Activated CD8-positive, alpha-beta T cell treated with anti-CD3 and anti-CD28 coated beads for 36 hours (primary cell): Measurements from ENCODE around the gene PTGER1. TPM values are rescaled to one million over a fixed set of nuclear protein-coding genes. Genes with fewer than 3 reads are reported as not detected.
"Not testable (repeated sequence)": the region's sequence is repeated elsewhere in the genome, so short reads cannot be mapped to it uniquely, and the experiment has no call there.

Experiments used
- ATAC-seq: fragments of 200-7000 bp; cut with Tn5 transposase; one replicate; pipeline ENCODE4 v1.10.0; 2021; ENCODE audit warnings: mild to moderate bottlenecking, moderate library complexity
- CTCF ChIA-PET: fragments of 350-600 bp; sonication (Branson Sonifier 250); formaldehyde crosslinking; loops from one replicate; lab custom pipeline; 2021; ENCODE audit warnings: antibody characterized with exemption; lab: Charles Lee
- POLR2A ChIA-PET: fragments of 350-600 bp; sonication (Branson Sonifier 250); formaldehyde crosslinking; loops from one replicate; lab custom pipeline; 2021; ENCODE audit warnings: antibody characterized with exemption; lab: Charles Lee
- DNase-seq: peaks from one replicate; pipeline ENCODE4 v3.0.0-alpha.2; 2020
- H3K27ac Mint-ChIP-seq: one replicate; pipeline ENCODE4 v1.8.0; 2021; ENCODE audit warnings: mild to moderate bottlenecking, mixed read lengths
- H3K27me3 Mint-ChIP-seq: one replicate; pipeline ENCODE4 v1.8.0; 2021; ENCODE audit warnings: mixed read lengths
- H3K36me3 Mint-ChIP-seq: one replicate; pipeline ENCODE4 v1.8.0; 2021; ENCODE audit warnings: low read depth, mixed read lengths
- H3K4me1 Mint-ChIP-seq: one replicate; pipeline ENCODE4 v1.8.0; 2021; ENCODE audit warnings: low read depth, mixed read lengths
- H3K4me3 Mint-ChIP-seq: one replicate; pipeline ENCODE4 v1.8.0; 2021; ENCODE audit warnings: mild to moderate bottlenecking, moderate library complexity, mixed read lengths
- H3K9me3 Mint-ChIP-seq: one replicate; pipeline ENCODE4 v1.8.0; 2021; ENCODE audit warnings: mixed read lengths
- intact Hi-C: fragments of 100-400 bp; cut with micrococcal nuclease; formaldehyde crosslinking; loops from one replicate; pipeline ENCODE4 v1.10.0; 2022
- total RNA-seq, 2 experiments: library from RNA; stranded (reverse); gene quantifications; one replicate each; pipeline ENCODE4 v1.2.3, GENCODE V29; 2021
- TF ChIP-seq, protein P1 (sequence below): fragments of 200-600 bp; IDR thresholded peaks from one replicate; pipeline ENCODE4 v1.8.0; 2022; ENCODE audit warnings: antibody characterized with exemption, mild to moderate bottlenecking

Gene PTGER1
- total RNA-seq, 2 experiments from 2014 or later: 0.43 TPM

DNA sequence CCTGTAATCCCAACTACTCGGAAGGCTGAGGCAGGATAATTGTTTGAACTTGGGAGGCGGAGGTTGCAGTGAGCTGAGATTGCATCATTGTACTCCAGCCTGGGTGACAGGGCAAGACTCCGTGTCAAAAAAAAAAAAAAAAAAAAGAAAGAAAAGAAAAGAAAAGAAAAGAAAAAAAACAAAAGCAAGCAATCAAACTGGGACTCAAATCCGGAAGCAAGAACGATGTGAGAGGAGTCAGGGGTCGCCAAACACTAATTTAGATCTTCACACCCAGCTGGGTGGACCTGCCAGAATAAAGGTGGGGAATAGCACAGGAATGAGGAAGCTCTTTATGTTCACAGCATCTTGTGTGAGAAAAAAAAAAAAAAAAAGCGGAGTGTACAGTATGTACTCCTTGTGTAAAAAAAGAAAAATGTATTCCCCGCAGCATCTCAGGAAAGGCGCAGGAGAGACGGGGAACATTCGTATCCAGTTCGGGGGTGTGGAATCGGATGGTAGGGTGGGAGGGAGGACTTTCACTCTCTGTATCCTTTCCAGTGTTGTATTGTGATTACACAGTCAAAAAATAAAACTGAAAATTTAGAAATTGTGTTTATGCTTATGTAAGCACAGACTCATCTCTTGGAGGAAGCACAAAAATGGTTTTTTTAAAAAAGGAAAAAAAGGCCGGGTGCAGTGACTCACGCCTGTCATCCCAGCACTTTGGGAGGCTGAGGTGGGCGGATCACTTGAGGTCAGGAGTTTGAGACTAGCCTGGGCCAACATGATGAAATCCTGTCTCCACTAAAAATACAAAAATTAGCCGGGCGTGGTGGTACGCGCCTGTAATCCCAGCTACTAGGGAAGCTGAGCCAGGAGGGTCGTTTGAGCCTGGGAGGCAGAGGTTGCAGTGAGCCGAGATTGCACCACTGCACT is 35.4 kb upstream of the PTGER1 start:
- Mint-ChIP-seq H3K4me3 (no peak overlapping the region), H3K4me1 (peaks cover 61% of the 10 kb centered on the region), H3K27ac (peak overlapping the region; percentile 70), H3K27me3 (no peaks in the 10 kb centered on the region), H3K9me3 (no peaks in the 10 kb centered on the region), H3K36me3 (peaks cover 19% of the 10 kb centered on the region)
- TF ChIP-seq, protein P1, sequence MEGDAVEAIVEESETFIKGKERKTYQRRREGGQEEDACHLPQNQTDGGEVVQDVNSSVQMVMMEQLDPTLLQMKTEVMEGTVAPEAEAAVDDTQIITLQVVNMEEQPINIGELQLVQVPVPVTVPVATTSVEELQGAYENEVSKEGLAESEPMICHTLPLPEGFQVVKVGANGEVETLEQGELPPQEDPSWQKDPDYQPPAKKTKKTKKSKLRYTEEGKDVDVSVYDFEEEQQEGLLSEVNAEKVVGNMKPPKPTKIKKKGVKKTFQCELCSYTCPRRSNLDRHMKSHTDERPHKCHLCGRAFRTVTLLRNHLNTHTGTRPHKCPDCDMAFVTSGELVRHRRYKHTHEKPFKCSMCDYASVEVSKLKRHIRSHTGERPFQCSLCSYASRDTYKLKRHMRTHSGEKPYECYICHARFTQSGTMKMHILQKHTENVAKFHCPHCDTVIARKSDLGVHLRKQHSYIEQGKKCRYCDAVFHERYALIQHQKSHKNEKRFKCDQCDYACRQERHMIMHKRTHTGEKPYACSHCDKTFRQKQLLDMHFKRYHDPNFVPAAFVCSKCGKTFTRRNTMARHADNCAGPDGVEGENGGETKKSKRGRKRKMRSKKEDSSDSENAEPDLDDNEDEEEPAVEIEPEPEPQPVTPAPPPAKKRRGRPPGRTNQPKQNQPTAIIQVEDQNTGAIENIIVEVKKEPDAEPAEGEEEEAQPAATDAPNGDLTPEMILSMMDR: no peak
- CTCF ChIA-PET: interaction anchor here (1.2 to 2.0 kb wide), 3 partner anchors 7 to 30 kb away, joined by 3 to 7 read pairs (median 6); partner anchors contain the start of gene DNAJB1
- DNase-seq: peak; percentile 36
- no peak for ATAC-seq
- intact Hi-C loops: no loop called here
- POLR2A ChIA-PET: interaction anchor here (0.6 kb wide), 1 partner anchor 59 kb away, joined by 3 read pairs; no protein-coding TSS in a partner anchor

DNA sequence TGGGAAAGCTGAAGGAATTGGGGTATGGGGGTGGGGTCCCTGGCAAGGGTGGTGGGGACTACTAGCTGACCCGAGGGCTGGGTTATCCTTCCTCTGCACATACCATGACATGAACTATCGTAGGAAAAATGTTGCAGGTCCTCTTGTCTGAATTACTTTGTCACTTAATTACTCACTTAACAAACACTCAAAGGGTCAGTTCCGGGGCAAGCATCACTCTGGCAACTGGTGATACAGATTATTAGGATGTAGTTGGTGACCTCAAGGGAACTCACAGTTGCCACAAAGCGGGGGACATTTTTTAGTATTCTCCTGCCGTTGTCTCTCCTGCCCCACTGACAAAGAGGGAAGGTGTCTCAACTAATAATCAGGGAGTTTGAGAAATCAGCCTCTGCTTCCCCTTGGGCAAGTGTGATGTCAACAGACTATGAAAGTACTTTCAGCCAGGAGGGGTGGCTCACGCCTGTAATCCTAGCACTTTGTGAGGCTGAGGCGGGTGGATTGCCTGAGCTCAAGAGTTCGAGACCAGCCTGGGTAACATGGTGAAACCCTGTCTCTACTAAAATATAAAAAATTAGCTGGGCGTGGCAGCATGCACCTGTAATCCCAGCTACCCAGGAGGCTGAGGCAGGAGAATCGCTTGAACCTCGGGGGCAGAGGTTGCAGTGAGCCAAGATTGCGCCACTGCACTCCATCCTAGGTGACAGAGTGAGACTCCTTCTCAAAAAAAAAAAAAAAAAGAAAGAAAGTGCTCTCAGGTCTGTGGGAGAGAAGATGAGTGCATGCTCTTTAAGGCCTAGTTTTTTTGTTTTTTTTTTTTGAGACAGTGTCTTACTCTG is 32.8 kb upstream of the PTGER1 start:
- Mint-ChIP-seq H3K27me3 (no peaks in the 10 kb centered on the region), H3K36me3 (no peaks in the 10 kb centered on the region), H3K27ac (peak overlapping the region; percentile 84), H3K9me3 (no peaks in the 10 kb centered on the region), H3K4me1 (peaks cover 48% of the 10 kb centered on the region), H3K4me3 (no peak overlapping the region)
- intact Hi-C loops: no loop called here
- no peak for ATAC-seq
- no peak for DNase-seq
- POLR2A ChIA-PET: interaction anchor here (0.9 to 2.2 kb wide), 4 partner anchors 8 to 46 kb away, joined by 3 to 17 read pairs (median 4); partner anchors contain the start of gene DNAJB1
- CTCF ChIA-PET: interaction anchor here (1.0 to 2.7 kb wide), 8 partner anchors 9 to 449 kb away, joined by 3 to 11 read pairs (median 5); partner anchors contain the start of gene GIPC1
- TF ChIP-seq, protein P1: no peak

DNA sequence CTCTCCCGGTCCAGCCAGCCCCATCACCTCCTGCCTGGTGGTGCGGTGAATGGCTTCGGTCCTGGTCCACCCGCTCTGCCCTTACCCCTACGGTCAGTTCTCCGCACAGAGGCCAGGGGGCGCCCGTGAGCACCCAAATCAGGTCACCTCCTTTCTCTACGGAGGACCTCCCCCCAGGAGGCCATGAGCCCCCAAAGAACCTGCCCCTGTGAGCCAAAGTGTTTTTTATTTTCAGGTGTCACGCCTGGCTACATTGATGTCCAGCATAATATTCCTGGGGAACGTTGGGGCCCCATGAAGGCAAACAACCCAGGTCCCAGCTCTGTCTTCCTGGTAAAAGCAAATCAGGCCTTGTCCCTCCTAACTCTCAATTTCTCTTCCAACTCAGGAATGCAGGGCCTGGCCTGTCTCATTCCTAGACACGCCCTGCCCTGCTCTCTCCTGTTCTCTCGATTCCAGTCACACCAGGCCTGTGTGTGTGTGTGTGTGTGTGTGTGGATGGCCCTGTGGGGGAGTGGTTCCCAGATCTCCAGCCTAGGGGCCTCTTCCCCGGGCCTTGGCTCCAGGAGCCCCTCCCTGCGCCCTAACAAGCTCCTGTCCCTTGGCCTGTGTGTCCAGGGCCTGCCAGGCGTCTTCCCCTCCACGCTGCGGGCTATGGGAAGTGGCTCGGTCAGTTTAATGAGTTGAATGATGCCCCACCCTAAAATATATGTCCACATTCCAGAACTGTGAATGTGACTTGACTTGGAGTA is 30.5 kb upstream of the PTGER1 start:
- Mint-ChIP-seq H3K27ac (peak overlapping the region; percentile 69), H3K4me1 (peaks cover 39% of the 10 kb centered on the region), H3K27me3 (no peaks in the 10 kb centered on the region), H3K4me3 (no peak overlapping the region), H3K9me3 (no peaks in the 10 kb centered on the region), H3K36me3 (no peaks in the 10 kb centered on the region)
- intact Hi-C loops: no loop called here
- ChIA-PET POLR2A (interaction anchor here (1.3 to 4.1 kb wide), 3 partner anchors 12 to 23 kb away, joined by 3 to 23 read pairs (median 6); partner anchors contain the start of genes DNAJB1 and TECR), CTCF (interaction anchor here (1.0 to 3.2 kb wide), 13 partner anchors 8 to 180 kb away, joined by 3 to 23 read pairs (median 6); partner anchors contain the start of gene GIPC1)
- ATAC-seq (peak; percentile 87), DNase-seq (peak; percentile 85)
- TF ChIP-seq, protein P1: peak; percentile 88

DNA sequence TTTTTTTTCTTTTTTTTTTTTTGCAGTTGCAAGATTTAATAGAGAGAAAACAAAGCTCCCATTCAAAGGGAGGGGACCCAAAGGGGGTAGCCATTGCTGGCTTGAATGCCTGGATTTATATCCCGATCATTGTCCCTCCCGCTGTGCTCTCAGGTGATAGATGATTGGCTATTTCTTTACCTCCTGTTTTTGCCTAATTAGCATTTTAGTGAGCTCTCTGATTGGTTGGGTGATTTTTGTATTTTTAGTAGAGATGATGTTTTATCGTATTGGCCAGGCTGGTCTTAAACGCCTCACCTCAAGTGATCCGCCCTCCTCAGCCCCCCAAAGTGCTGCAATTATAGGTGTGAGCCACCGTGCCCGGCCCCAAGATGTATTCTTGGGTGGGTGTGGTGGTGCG is 29.4 kb upstream of the PTGER1 start:
- ChIA-PET CTCF (interaction anchor here (1.0 to 3.2 kb wide), 13 partner anchors 8 to 142 kb away, joined by 3 to 23 read pairs (median 5); partner anchors contain the start of genes DNAJB1 and GIPC1), POLR2A (interaction anchor here (0.9 to 4.1 kb wide), 2 partner anchors 13 to 15 kb away, joined by 3 to 23 read pairs; partner anchors contain the start of gene DNAJB1)
- ATAC-seq, H3K4me3 Mint-ChIP-seq, H3K36me3 Mint-ChIP-seq, H3K27me3 Mint-ChIP-seq, H3K9me3 Mint-ChIP-seq, DNase-seq, intact Hi-C loops, H3K27ac Mint-ChIP-seq: not testable (repeated sequence)
- peaks cover 34% of the 10 kb centered on the region for H3K4me1 Mint-ChIP-seq
